Motor neuron (in vitro differentiated cells): ENCODE measurements around the gene ACVR1. TPM values are rescaled to one million over a fixed set of nuclear protein-coding genes. Genes with fewer than 3 reads are reported as not detected.
"Not testable (repeated sequence)": the region's sequence is repeated elsewhere in the genome, so short reads cannot be mapped to it uniquely, and the experiment has no call there.

Experiments used
- ATAC-seq, 8 experiments: fragments of 200-7000 bp; cut with Tn5 transposase; replicated peaks in 6 of 8; 2 replicates each; pipeline ENCODE4 v1.8.0; 2021; ENCODE audit warnings: mild to moderate bottlenecking in 8 of 8, moderate library complexity in 8 of 8
- H3K27ac ChIP-seq, 2 donors: fragments of 250-450 bp; sonication (Bioruptor Pico); 2 replicates each; pipeline ENCODE4 v1.9.0; 2021; ENCODE audit warnings: antibody characterized with exemption in 2 of 2, mild to moderate bottlenecking in 2 of 2, moderate library complexity in 1 of 2
- H3K4me1 ChIP-seq, 2 donors: fragments of 250-450 bp; sonication (Bioruptor Pico); replicated peaks in 1 of 2; 2 replicates each; pipeline ENCODE4 v1.6.1; 2021; ENCODE audit warnings: antibody characterized with exemption in 2 of 2, mild to moderate bottlenecking in 2 of 2, moderate library complexity in 1 of 2
- H3K4me3 ChIP-seq, 5 donors: fragments of 250-450 bp; sonication (Bioruptor Pico); 2 replicates each; pipeline ENCODE4 v1.9.0; 2021; ENCODE audit warnings: antibody characterized with exemption in 5 of 5, mild to moderate bottlenecking in 5 of 5, moderate library complexity in 4 of 5
- WGBS, 10 experiments: fragments of 450-650 bp; shearing (Covaris generic); methylation state at CpG; one replicate each; pipeline ENCODE4 v1.0.0; 2022; 5-methylcytosine and 5-hydroxymethylcytosine counted together
- in situ Hi-C, 9 experiments: fragments of 400-800 bp; cut with MboI; loops; one replicate each; pipeline ENCODE4 v1.15.0; 2021; ENCODE audit warnings: low sequenced_read_pairs in 9 of 9, low pct_unique_long_range_greater_than_20kb in 2 of 9; ENCODE audit not compliant: unreplicated experiment in 9 of 9
- total RNA-seq, 8 experiments: library from RNA; unstranded; fragments of 300-600 nt; gene quantifications; 2 replicates each; pipeline versions ENCODE4 v1.2.3 to v1.2.4, GENCODE V29; 2022

Gene ACVR1
- total RNA-seq, 8 experiments from 2014 or later = 3.1 to 32.9 (median 12.7) TPM

- Histone ChIP-seq H3K4me1 (no peaks in the 10 kb centered on the region), H3K27ac (no peak overlapping the region), H3K4me3 (no peak overlapping the region)
- WGBS, 10 experiments = 79 to 100% (median 95%) methylated on average over 1 of the region's 1 CpG; no CpG with 5 or more reads in 2 of the 10 experiments
- in situ Hi-C loops = loop anchor here in 1 of 9 experiments (25.0 kb wide), 1 partner anchor 215 kb away; no protein-coding TSS in a partner anchor
- ATAC-seq = no peak
Observed at GRCh38 chr2:157727693-157728092, 148.4 kb downstream of the ACVR1 start.

DNA sequence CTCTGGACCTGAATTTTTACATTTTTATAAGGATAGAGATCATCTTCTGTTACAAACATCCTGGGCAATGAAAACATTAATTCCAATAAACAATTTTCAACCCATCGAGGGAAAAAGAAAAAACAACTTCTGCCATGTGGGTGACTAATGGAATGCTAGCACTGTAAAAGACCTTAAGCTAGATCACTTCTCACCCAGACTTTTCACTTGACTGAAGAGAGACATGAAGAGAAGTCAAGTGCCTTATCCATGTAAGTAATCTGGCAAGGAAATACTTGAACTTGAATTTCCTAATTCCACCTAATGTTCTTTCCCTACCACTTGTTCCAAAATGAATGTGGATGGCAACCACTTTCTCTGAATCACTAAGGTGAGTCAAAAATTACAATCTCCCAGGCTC is 149.2 kb downstream of the ACVR1 start:
- ATAC-seq = no peak
- in situ Hi-C loops = loop anchor here in 1 of 9 experiments (25.0 kb wide), 1 partner anchor 215 kb away; no protein-coding TSS in a partner anchor
- no peaks in the 10 kb centered on the region for H3K4me1 ChIP-seq
- H3K4me3 ChIP-seq = no peak overlapping the region
- WGBS, 10 experiments = 80 to 100% (median 85%) methylated on average over 1 of the region's 1 CpG; no CpG with 5 or more reads in 2 of the 10 experiments
- no peak overlapping the region for H3K27ac ChIP-seq

GRCh38 chr2:157725846-157726245 is 150.3 kb downstream of the ACVR1 start:
- Histone ChIP-seq H3K27ac (no peak overlapping the region), H3K4me1 (no peaks in the 10 kb centered on the region), H3K4me3 (no peak overlapping the region)
- no peak for ATAC-seq
- in situ Hi-C loops = loop anchor here in 1 of 9 experiments (25.0 kb wide), 1 partner anchor 214 kb away; no protein-coding TSS in a partner anchor
- 50 to 100% (median 89%) methylated on average over 1 of the region's 1 CpG; no CpG with 5 or more reads in 3 of the 10 experiments for WGBS, 10 experiments

GRCh38 chr2:157722580-157723234 is 153.4 kb downstream of the ACVR1 start:
- 86 to 100% (median 94%) methylated on average over 2 to 3 of the region's 3 CpGs for WGBS, 10 experiments

GRCh38 chr2:157720504-157720903 is 155.6 kb downstream of the ACVR1 start:
- Histone ChIP-seq H3K4me1 (no peaks in the 10 kb centered on the region), H3K4me3 (no peak overlapping the region), H3K27ac (no peak overlapping the region)
- in situ Hi-C loops = no loop called here
- WGBS, 10 experiments = 76 to 100% (median 94%) methylated on average over 1 to 2 of the region's 2 CpGs; no CpG with 5 or more reads in 3 of the 10 experiments
- ATAC-seq = no peak

More at GRCh38 chr2:157722580-157723234, 153.4 kb downstream of the ACVR1 start:
- Histone ChIP-seq H3K4me3 (no peak overlapping the region), H3K27ac (no peak overlapping the region), H3K4me1 (no peaks in the 10 kb centered on the region)
- no peak for ATAC-seq
- in situ Hi-C loops = no loop called here

DNA sequence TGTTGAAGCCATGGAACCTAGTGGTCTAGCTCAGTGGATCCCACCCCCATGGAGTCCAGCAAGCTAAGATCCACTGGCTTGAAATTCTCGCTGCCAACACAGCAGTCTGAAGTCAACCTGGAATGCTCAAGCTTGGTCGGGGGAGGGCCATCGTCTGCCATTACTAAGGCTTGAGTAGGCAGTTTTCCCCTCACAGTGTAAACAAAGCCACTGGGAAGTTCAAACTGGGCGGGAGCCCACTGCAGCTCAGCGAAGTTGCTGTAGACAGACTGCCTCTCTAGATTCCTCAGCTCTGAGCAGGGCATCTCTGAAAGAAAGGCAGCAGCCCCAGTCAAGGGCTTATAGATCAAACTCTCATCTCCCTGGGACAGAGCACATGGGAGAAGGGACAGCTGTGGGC is 171.5 kb downstream of the ACVR1 start:
- in situ Hi-C loops, H3K4me3 ChIP-seq, H3K27ac ChIP-seq, H3K4me1 ChIP-seq, ATAC-seq: not testable (repeated sequence)
- 0 to 73% (median 60%) methylated on average over 1 to 3 of the region's 5 CpGs; no CpG with 5 or more reads in 4 of the 10 experiments for WGBS, 10 experiments

DNA sequence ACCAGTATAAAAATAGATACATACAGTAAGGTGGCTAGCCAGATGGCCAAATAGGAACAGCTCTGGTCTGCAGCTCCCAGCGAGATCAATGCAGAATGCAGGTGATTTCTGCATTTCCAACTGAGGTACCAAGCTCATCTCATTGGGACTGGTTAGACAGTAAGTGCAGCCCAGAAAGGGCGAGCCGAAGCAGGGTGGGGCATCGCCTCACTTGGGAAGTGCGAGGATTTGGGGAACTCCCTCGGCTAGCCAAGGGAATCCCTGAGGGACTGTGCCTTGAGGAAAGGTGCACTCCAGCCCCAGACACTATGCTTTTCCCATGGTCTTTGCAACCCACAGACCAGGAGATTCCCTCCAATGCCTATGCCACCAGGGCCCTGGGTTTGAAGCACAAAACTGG is 172.0 kb downstream of the ACVR1 start:
- ATAC-seq, in situ Hi-C loops, H3K4me3 ChIP-seq, H3K4me1 ChIP-seq, H3K27ac ChIP-seq: not testable (repeated sequence)
- 73 to 100% (median 95%) methylated on average over 1 to 5 of the region's 6 CpGs; no CpG with 5 or more reads in 3 of the 10 experiments for WGBS, 10 experiments

- ATAC-seq = no peak
- no peaks in the 10 kb centered on the region for H3K4me1 ChIP-seq
- no peak overlapping the region for H3K27ac ChIP-seq
- in situ Hi-C loops = no loop called here
- WGBS, 10 experiments = 90 to 100% methylated on average over 1 of the region's 1 CpG; no CpG with 5 or more reads in 8 of the 10 experiments
- H3K4me3 ChIP-seq = no peak overlapping the region
Observed at GRCh38 chr2:157699806-157700205, 176.3 kb downstream of the ACVR1 start.

DNA sequence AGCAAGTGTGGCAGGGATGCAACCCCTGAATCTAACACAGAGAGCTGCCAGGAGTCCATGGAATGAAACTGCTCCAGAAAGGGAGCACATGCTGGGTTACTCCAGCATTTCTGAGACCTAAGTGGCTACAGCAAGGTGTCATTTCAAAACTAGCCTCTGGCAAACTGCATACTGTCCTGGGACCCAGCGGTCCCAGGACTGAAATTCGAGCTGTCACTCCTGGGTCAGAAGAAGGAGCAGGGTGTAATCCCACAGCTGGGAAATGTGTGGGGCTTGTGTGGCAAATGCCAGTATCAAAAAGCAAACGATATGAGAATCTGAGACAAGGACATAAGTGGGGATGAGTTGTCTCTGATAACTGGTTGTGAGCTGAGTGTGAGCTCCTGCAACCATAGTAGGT is 177.1 kb downstream of the ACVR1 start:
- Histone ChIP-seq H3K4me3 (no peak overlapping the region), H3K4me1 (no peaks in the 10 kb centered on the region), H3K27ac (no peak overlapping the region)
- no peak for ATAC-seq
- 0 to 93% (median 60%) methylated on average over 1 to 3 of the region's 3 CpGs; no CpG with 5 or more reads in 3 of the 10 experiments for WGBS, 10 experiments
- in situ Hi-C loops = no loop called here

- Histone ChIP-seq H3K4me3 (no peak overlapping the region), H3K27ac (no peak overlapping the region), H3K4me1 (no peaks in the 10 kb centered on the region)
- in situ Hi-C loops = no loop called here
- ATAC-seq = no peak
- WGBS, 10 experiments = 14 to 80% (median 43%) methylated on average over 1 of the region's 1 CpG; no CpG with 5 or more reads in 7 of the 10 experiments
Observed at GRCh38 chr2:157698430-157698829, 177.7 kb downstream of the ACVR1 start.

DNA sequence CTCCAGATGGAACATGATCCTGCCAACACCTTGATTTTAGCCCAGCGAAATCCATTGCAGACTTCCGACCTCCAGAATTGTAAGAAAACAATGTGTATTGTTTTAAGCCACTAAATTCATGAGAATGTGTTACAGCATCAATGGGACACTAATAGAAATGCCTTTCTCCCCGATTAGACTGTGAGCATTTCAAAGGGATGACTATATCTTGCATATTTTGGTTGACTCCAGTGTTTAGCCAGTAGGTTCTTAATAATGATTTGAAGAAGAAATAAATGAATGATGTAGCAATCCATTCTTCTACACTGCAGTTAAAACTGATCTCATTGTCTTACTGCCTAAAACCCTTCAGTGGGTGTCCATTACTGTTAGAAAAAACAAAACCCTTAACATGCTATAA is 180.1 kb downstream of the ACVR1 start:
- no peaks in the 10 kb centered on the region for H3K4me1 ChIP-seq
- in situ Hi-C loops = no loop called here
- H3K27ac ChIP-seq = no peak overlapping the region
- 34 to 87% (median 68%) methylated on average over 2 to 3 of the region's 3 CpGs; no CpG with 5 or more reads in 1 of the 10 experiments for WGBS, 10 experiments
- no peak overlapping the region for H3K4me3 ChIP-seq
- no peak for ATAC-seq

DNA sequence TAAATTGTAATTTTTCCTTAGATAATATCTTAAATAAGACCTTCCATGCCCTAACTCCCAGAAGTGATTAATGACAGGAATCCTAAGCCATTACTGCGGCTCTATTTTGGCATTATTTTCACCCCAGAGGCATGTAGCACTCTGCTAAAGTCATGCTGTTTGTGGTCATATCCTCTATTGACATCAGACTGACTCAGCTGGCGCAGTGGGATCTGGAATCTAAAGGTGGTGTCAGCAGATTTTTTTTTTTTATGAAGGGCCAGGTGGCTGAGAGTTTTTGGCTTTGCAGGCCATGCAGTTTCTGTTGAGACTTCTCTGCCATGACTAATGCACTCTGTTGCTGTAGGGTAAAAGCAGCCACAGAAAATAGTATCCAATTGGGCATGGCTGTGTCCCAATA is 183.4 kb downstream of the ACVR1 start:
- no peak overlapping the region for H3K27ac ChIP-seq

GRCh38 chr2:157691695-157692094 is 184.4 kb downstream of the ACVR1 start:
- H3K4me1 ChIP-seq = no peaks in the 10 kb centered on the region
- no peak overlapping the region for H3K27ac ChIP-seq
- ATAC-seq = no peak
- no peak overlapping the region for H3K4me3 ChIP-seq
- in situ Hi-C loops = no loop called here
- WGBS, 10 experiments = 72 to 100% (median 83%) methylated on average over 1 to 4 of the region's 4 CpGs

More for the DNA sequence above, 183.4 kb downstream of the ACVR1 start:
- Histone ChIP-seq H3K4me3 (no peak overlapping the region), H3K4me1 (no peaks in the 10 kb centered on the region)
- in situ Hi-C loops = no loop called here
- WGBS, 10 experiments = 7 to 100% (median 62%) methylated on average over 1 to 2 of the region's 2 CpGs; no CpG with 5 or more reads in 4 of the 10 experiments
- peak in 2 of 8 experiments; percentile 42 to 59 for ATAC-seq
